ENCODE results near the gene GJA5. TPM values are rescaled to one million over a fixed set of nuclear protein-coding genes. Genes with fewer than 3 reads are reported as not detected.

GJA5 gene
- total RNA-seq, 1 donor from 2014 or later = 4.7 TPM

Other genes starting within 250 kb of the GJA5 start
- 8.9 TPM for gene BCL9, start 219.1 kb downstream of the GJA5 start, total RNA-seq
- 7.1 TPM for gene ACP6, start 90.1 kb downstream of the GJA5 start, total RNA-seq
- gene GJA8, start 142.2 kb upstream of the GJA5 start, total RNA-seq = not detected
- gene GPR89B, start 167.8 kb upstream of the GJA5 start, total RNA-seq = 6.0 TPM

Data from left ventricle myocardium superior (tissue), 1 donor.